Measurements from ENCODE around the gene PFKP. TPM values are rescaled to one million over a fixed set of nuclear protein-coding genes. Genes with fewer than 3 reads are reported as not detected.

Gene PFKP
- total RNA-seq, 4 donors from 2014 or later: 22.4 to 45.4 (median 29.1) TPM

DNA sequence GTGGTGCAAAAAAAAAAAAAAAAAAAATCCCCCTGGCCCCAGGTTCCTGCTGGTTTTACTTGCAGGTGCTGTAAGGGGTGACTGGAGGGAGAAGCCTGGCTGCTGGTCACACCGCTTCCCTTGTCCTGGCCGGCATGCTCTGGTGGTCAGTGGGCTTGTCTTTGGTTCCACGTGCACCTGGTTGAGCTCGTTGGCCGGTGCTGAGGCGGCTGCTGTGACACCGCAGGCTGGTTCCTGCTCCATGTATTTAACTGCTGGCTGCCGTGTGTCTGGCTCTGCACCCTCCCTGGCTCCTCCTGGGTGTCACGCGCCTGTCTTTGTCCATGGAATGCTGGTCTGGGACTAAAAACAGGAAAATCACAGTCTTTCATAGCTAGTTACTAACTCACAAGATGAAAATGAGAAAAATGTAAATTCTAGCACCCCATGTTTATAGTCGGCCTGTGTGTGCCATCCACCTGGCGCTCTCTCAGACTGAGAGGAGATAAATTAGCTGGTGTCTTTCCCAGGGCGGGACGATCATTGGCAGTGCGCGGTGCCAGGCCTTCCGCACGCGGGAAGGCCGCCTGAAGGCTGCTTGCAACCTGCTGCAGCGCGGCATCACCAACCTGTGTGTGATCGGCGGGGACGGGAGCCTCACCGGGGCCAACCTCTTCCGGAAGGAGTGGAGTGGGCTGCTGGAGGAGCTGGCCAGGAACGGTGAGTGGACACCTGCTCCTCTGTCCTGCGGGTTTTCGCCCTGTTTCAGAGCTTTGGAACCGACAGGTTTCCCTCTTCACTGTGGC lies 33.7 kb downstream of the PFKP start:
- 95% methylated on average over 31 of the region's 31 CpGs for WGBS, 2 donors
- DNase-seq (ENCODE audit: low spot score in 2 of 2): no peak
- no peaks in the 10 kb centered on the region for H3K27me3 ChIP-seq
- H3K4me1 ChIP-seq: peaks cover 0 to 6% (median 3%) of the 10 kb centered on the region in 4 donors
- TF ChIP-seq, protein P1, sequence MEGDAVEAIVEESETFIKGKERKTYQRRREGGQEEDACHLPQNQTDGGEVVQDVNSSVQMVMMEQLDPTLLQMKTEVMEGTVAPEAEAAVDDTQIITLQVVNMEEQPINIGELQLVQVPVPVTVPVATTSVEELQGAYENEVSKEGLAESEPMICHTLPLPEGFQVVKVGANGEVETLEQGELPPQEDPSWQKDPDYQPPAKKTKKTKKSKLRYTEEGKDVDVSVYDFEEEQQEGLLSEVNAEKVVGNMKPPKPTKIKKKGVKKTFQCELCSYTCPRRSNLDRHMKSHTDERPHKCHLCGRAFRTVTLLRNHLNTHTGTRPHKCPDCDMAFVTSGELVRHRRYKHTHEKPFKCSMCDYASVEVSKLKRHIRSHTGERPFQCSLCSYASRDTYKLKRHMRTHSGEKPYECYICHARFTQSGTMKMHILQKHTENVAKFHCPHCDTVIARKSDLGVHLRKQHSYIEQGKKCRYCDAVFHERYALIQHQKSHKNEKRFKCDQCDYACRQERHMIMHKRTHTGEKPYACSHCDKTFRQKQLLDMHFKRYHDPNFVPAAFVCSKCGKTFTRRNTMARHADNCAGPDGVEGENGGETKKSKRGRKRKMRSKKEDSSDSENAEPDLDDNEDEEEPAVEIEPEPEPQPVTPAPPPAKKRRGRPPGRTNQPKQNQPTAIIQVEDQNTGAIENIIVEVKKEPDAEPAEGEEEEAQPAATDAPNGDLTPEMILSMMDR (IDR thresholded peaks at IDR 0.05): no peak
- no peak for TF ChIP-seq EP300 (IDR thresholded peaks at IDR 0.05)
- TF ChIP-seq POLR2A (IDR thresholded peaks at IDR 0.05): no peak
- no peak overlapping the region for H3K27ac ChIP-seq
- peaks cover 0 to 15% (median 0%) of the 10 kb centered on the region in 3 donors for H3K36me3 ChIP-seq
- no peak overlapping the region for H3K4me3 ChIP-seq
- no peaks in the 10 kb centered on the region for H3K9me3 ChIP-seq

DNA sequence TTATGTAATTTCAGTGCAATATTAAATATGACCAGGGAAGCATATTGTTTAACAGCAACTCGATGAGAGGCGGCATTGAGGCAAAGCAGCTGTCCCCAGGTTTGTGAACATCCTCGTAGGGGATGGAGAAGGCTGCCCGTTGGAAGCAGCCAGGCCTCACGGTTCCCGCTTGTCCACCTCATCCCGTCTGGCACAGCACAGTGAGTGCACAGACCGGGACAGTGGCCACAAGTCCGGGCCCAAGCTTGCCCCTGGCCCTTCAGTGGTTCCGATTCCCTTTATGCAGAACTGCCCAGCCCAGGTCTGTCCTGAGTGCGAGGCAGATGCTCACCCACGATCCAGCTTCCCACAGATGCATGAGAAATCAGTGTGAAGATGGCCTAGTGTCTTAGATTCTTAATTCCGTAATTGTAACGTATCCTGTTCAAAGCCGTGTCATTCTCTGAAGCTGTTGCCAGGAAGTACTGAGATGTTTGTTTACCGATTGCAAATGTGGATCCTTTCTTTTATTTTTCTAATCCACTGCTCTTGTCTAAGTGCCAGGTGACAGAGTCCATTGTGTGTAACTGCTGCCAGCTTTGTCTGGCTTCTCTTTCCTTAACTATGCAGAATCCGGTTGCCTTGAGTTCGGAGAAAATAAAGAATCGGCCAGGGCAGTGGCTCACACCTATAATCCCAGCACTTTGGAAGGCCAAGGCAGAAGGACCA lies 35.5 kb downstream of the PFKP start:
- WGBS, 2 donors: 70 to 77% methylated on average over 19 of the region's 19 CpGs
- Histone ChIP-seq H3K27me3 (no peaks in the 10 kb centered on the region), H3K9me3 (no peaks in the 10 kb centered on the region), H3K4me1 (peaks cover 0 to 8% (median 0%) of the 10 kb centered on the region in 4 donors), H3K27ac (peak overlapping the region in 1 of 4 donors; percentile 57), H3K36me3 (peaks cover 0 to 15% (median 0%) of the 10 kb centered on the region in 3 donors), H3K4me3 (no peak overlapping the region)
- no peak for DNase-seq (ENCODE audit: low spot score in 2 of 2)
- TF ChIP-seq EP300 (IDR thresholded peaks at IDR 0.05) (no peak), POLR2A (IDR thresholded peaks at IDR 0.05) (no peak)

DNA sequence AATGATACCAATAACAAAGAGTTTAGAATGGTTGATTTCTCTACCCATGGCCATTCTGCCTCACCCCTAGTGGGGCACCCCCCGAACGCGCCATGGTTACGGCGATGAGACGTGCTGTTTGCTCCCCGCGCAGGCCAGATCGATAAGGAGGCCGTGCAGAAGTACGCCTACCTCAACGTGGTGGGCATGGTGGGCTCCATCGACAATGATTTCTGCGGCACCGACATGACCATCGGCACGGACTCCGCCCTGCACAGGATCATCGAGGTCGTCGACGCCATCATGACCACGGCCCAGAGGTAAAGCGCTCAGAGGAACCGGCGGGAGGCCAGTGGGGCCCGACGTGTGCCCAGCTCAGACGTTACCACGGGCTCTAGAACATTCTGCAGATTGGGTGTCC lies 36.3 kb downstream of the PFKP start:
- Histone ChIP-seq H3K4me3 (no peak overlapping the region), H3K27ac (peak overlapping the region in 1 of 4 donors; percentile 57), H3K36me3 (peaks cover 0 to 18% (median 0%) of the 10 kb centered on the region in 3 donors), H3K9me3 (no peaks in the 10 kb centered on the region), H3K4me1 (peaks cover 0 to 12% (median 0%) of the 10 kb centered on the region in 4 donors), H3K27me3 (no peaks in the 10 kb centered on the region)
- no peak for DNase-seq (ENCODE audit: low spot score in 2 of 2)
- 92 to 94% methylated on average over 29 to 30 of the region's 30 CpGs for WGBS, 2 donors
- TF ChIP-seq, protein P1 (IDR thresholded peaks at IDR 0.05): no peak
- no peak for TF ChIP-seq POLR2A (IDR thresholded peaks at IDR 0.05)
- no peak for TF ChIP-seq EP300 (IDR thresholded peaks at IDR 0.05)

DNA sequence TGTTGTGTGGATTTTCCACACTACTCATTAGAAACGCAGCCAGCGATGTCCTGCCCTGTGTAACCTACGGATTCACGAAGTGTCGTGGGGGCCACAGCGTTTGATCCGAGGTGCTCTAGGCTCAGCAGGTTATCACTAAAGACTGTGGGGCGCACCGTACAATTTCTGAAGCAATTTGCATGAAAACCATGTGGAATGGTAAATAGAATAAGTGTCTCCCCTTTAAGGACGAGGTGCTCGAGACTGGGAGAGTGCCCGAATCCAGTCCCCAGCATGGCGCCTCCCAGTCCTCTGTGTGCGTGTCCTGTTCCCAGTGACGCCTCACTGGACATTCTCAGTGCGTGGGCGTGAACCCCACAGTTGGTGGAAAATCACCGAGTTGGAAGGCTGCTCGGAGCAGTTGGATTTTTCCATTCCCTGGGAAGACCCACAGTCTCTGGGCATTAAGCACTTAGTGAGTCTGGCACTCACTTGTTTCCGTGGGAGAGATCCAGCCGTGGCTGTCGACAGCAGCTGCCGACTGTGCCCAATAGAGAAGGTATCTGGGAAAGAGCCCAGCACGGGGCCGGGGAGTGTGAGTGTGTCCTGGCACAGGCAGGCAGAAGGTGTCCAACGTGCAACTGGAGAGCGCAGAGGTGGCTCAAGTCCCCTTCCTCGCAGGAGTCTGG lies 37.0 kb downstream of the PFKP start:
- H3K36me3 ChIP-seq: peaks cover 0 to 25% (median 0%) of the 10 kb centered on the region in 3 donors
- no peak overlapping the region for H3K27ac ChIP-seq
- H3K27me3 ChIP-seq: no peaks in the 10 kb centered on the region
- DNase-seq (ENCODE audit: low spot score in 2 of 2): no peak
- no peaks in the 10 kb centered on the region for H3K9me3 ChIP-seq
- WGBS, 2 donors: 84 to 87% methylated on average over 24 to 28 of the region's 28 CpGs
- TF ChIP-seq, protein P1 (IDR thresholded peaks at IDR 0.05): no peak
- TF ChIP-seq POLR2A (IDR thresholded peaks at IDR 0.05): no peak
- no peak for TF ChIP-seq EP300 (IDR thresholded peaks at IDR 0.05)
- H3K4me1 ChIP-seq: peaks cover 0 to 12% (median 0%) of the 10 kb centered on the region in 4 donors
- no peak overlapping the region for H3K4me3 ChIP-seq

DNA sequence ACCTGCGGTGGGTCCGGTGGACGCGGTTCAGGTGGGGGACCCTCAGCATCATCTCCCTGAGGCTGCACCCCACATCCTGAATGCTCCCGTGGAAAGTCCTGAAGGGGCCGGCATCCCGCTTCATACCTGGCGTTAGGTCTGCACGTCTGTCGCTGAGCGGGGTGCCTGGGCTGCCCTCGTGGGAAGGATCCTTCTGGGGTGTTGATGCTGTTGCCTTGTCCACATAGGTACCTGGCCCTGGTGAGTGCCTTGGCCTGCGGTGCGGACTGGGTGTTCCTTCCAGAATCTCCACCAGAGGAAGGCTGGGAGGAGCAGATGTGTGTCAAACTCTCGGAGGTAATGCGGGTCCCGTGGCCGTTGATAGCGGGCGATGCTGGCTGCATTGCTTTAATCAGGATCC lies 37.8 kb downstream of the PFKP start:
- TF ChIP-seq, protein P1 (IDR thresholded peaks at IDR 0.05): no peak
- TF ChIP-seq EP300 (IDR thresholded peaks at IDR 0.05) (no peak), POLR2A (IDR thresholded peaks at IDR 0.05) (no peak)
- 89 to 94% methylated on average over 18 to 20 of the region's 20 CpGs for WGBS, 2 donors
- peaks cover 0 to 12% (median 0%) of the 10 kb centered on the region in 4 donors for H3K4me1 ChIP-seq
- H3K9me3 ChIP-seq: no peaks in the 10 kb centered on the region
- no peak for DNase-seq (ENCODE audit: low spot score in 2 of 2)
- no peak overlapping the region for H3K4me3 ChIP-seq
- H3K36me3 ChIP-seq: peaks cover 0 to 29% (median 0%) of the 10 kb centered on the region in 3 donors
- H3K27ac ChIP-seq: no peak overlapping the region
- no peaks in the 10 kb centered on the region for H3K27me3 ChIP-seq
